ENCODE results near the gene NKAIN2. TPM values are rescaled to one million over a fixed set of nuclear protein-coding genes. Genes with fewer than 3 reads are reported as not detected.

The NKAIN2 gene
- total and polyA plus RNA-seq, 2 experiments from 2014 or later, result 0.22 TPM; not detected in 1

DNA sequence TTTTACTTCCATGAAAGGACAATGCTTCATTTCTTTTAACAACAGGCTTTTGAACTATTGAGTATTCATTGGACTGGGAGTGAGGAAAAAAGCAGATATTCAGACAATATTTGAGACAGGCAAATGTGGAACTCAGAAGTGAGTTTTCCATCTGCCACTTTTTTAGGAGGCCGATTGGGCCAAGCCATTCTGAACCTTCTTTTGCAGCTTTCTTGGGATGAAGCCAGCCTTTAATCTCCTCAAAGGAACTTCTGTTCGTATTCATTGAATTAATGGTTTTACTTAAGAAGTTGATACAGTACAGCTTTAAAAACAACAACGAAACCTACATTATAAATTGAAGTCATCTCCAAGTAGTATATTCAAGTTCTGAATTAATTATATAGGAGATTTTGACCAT, 971.5 kb downstream of the NKAIN2 start:
- H3K36me3 ChIP-seq, result no peaks in the 10 kb centered on the region
- H3K9me3 ChIP-seq (ENCODE audit: low read depth), result no peaks in the 10 kb centered on the region
- no peak for DNase-seq (ENCODE audit: low read depth in 1 of 2, low spot score in 1 of 2)
- TF ChIP-seq, protein P1, sequence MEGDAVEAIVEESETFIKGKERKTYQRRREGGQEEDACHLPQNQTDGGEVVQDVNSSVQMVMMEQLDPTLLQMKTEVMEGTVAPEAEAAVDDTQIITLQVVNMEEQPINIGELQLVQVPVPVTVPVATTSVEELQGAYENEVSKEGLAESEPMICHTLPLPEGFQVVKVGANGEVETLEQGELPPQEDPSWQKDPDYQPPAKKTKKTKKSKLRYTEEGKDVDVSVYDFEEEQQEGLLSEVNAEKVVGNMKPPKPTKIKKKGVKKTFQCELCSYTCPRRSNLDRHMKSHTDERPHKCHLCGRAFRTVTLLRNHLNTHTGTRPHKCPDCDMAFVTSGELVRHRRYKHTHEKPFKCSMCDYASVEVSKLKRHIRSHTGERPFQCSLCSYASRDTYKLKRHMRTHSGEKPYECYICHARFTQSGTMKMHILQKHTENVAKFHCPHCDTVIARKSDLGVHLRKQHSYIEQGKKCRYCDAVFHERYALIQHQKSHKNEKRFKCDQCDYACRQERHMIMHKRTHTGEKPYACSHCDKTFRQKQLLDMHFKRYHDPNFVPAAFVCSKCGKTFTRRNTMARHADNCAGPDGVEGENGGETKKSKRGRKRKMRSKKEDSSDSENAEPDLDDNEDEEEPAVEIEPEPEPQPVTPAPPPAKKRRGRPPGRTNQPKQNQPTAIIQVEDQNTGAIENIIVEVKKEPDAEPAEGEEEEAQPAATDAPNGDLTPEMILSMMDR (IDR thresholded peaks at IDR 0.05; ENCODE audit: low read depth, low read length), result no peak
- H3K4me1 ChIP-seq (ENCODE audit: low read depth), result peaks cover 20% of the 10 kb centered on the region
- H3K27ac ChIP-seq, result no peak overlapping the region
- no peaks in the 10 kb centered on the region for H3K27me3 ChIP-seq
- H3K4me3 ChIP-seq, result no peak overlapping the region

DNA sequence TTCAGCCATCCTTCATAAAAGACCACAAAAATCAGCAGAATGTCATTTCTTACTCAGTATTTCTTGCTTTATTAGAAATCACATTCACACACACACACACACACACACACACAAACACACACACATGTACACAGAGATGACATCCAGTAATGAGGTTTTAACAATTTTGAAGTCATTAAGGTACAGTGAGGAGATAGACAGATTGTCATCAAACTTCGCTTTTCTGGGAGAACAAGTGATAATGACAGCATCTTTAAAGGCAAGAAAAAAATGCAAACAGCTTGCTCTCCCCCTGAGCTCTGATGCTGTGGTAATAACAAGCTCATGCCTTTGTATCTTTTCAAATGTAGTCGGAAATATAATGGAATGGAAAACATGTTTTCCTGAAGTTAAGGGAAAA, 974.2 kb downstream of the NKAIN2 start:
- Histone ChIP-seq H3K4me3 (no peak overlapping the region), H3K9me3 (ENCODE audit: low read depth) (no peaks in the 10 kb centered on the region), H3K4me1 (ENCODE audit: low read depth) (no peaks in the 10 kb centered on the region), H3K36me3 (no peaks in the 10 kb centered on the region), H3K27me3 (peaks cover 4% of the 10 kb centered on the region), H3K27ac (no peak overlapping the region)
- no peak for DNase-seq (ENCODE audit: low read depth in 1 of 2, low spot score in 1 of 2)
- TF ChIP-seq, protein P1 (IDR thresholded peaks at IDR 0.05; ENCODE audit: low read depth, low read length), result no peak

DNA sequence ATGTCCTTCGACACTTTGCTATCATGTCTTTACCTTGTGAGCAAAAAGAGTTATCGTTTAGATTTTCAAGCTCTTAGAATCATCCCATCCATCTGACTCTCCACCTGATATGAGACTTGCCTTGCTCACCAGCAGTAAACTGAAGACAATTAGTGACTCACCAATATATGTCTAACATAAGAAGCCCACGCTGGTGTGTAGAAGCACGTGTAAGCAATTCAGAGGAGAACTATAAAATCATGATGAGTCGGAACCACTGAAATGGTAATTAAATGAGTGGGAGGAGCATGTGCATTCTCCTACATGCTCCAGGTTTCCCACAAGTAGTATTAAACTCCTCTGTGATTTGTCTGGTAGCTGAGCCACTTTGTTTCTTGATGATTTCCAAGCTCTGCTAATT, 977.0 kb downstream of the NKAIN2 start:
- TF ChIP-seq, protein P1 (IDR thresholded peaks at IDR 0.05; ENCODE audit: low read depth, low read length), result no peak
- peaks cover 4% of the 10 kb centered on the region for H3K27me3 ChIP-seq

DNA sequence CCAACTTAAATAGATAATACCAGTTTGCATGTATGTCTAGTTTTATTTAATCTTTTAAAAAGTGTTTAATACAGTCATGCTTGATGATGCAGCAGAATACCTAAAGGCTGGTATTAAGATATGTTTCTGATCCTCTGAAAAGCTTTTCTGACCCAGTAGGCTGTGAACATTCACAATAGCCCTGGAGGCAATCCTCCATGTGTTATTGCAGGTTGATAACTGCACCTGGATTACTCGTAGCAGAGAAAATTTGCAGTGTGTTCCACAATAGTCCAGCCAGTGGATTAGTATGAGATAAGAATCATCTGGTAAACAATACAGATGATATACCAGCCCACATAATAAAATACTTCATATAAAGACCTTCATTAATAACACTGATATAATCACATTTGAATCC, 979.7 kb downstream of the NKAIN2 start:
- peaks cover 4% of the 10 kb centered on the region for H3K27me3 ChIP-seq
- no peaks in the 10 kb centered on the region for H3K4me1 ChIP-seq (ENCODE audit: low read depth)
- H3K4me3 ChIP-seq, result no peak overlapping the region
- H3K36me3 ChIP-seq, result no peaks in the 10 kb centered on the region
- TF ChIP-seq, protein P1 (IDR thresholded peaks at IDR 0.05; ENCODE audit: low read depth, low read length), result no peak
- DNase-seq (ENCODE audit: low read depth in 1 of 2, low spot score in 1 of 2), result no peak
- no peaks in the 10 kb centered on the region for H3K9me3 ChIP-seq (ENCODE audit: low read depth)
- no peak overlapping the region for H3K27ac ChIP-seq

More for the DNA sequence above, 977.0 kb downstream of the NKAIN2 start:
- no peaks in the 10 kb centered on the region for H3K4me1 ChIP-seq (ENCODE audit: low read depth)
- H3K27ac ChIP-seq, result no peak overlapping the region
- H3K36me3 ChIP-seq, result no peaks in the 10 kb centered on the region
- H3K9me3 ChIP-seq (ENCODE audit: low read depth), result no peaks in the 10 kb centered on the region
- no peak for DNase-seq (ENCODE audit: low read depth in 1 of 2, low spot score in 1 of 2)
- H3K4me3 ChIP-seq, result no peak overlapping the region

DNA sequence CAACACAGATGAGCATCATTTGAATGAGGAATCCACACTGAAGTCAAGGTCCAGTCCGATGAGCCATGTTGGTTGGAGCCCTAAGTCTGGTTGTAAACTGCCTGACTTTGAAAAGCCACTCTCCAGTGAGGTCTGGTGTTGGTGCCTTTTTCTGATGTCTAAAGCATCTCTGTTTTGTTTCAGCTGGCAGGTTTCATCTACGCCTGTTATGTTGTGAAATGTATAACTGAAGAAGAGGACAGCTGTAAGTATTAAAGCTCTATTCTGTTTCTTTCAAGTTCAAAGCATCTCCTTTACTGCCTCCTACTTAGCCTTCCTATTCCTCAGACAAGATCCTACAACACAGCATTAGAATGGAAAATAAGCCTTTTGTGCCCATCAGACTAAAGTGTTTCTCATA, 987.5 kb downstream of the NKAIN2 start:
- peak in 1 of 2 donors; percentile 29 for DNase-seq (ENCODE audit: low read depth in 1 of 2, low spot score in 1 of 2)
- TF ChIP-seq, protein P1 (IDR thresholded peaks at IDR 0.05; ENCODE audit: low read depth, low read length), result no peak
- H3K4me3 ChIP-seq, result no peak overlapping the region
- H3K36me3 ChIP-seq, result no peaks in the 10 kb centered on the region
- H3K4me1 ChIP-seq (ENCODE audit: low read depth), result no peaks in the 10 kb centered on the region
- H3K9me3 ChIP-seq (ENCODE audit: low read depth), result no peaks in the 10 kb centered on the region
- no peak overlapping the region for H3K27ac ChIP-seq
- H3K27me3 ChIP-seq, result no peaks in the 10 kb centered on the region

DNA sequence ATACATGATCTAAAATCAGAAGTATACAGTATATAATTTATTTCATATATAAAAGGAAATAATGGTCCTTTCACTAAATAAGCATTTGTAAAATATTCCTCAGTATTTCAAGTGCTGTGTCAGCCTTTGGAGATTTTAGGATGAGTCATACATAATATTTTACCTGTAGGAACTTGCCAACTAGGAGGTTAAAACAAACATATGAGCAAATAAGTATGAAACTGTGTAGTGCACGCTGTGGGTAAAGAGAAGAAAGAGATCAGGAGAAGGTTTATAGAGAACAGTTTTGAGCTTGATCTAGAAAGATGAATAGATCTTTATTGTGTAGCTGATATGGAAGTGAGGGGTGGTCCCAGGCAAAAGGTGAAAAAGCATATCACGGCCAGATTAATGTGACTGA, 988.7 kb downstream of the NKAIN2 start:
- no peak for DNase-seq (ENCODE audit: low read depth in 1 of 2, low spot score in 1 of 2)
- Histone ChIP-seq H3K36me3 (no peaks in the 10 kb centered on the region), H3K4me3 (no peak overlapping the region), H3K9me3 (ENCODE audit: low read depth) (no peaks in the 10 kb centered on the region), H3K4me1 (ENCODE audit: low read depth) (no peaks in the 10 kb centered on the region), H3K27me3 (no peaks in the 10 kb centered on the region), H3K27ac (no peak overlapping the region)
- TF ChIP-seq, protein P1 (IDR thresholded peaks at IDR 0.05; ENCODE audit: low read depth, low read length), result no peak

Data from cardiac muscle cell (in vitro differentiated cells and primary cell).